HG02885 (cell line): ENCODE data around the gene PODXL2.
"Not testable (repeated sequence)": the region's sequence is repeated elsewhere in the genome, so short reads cannot be mapped to it uniquely, and the experiment has no call there.

Experiments
- ATAC-seq: cut with Tn5 transposase; IDR thresholded peaks from one replicate; pipeline ENCODE4 v1.9.1; 2021; ENCODE audit warnings: mild to moderate bottlenecking; ENCODE audit not compliant: unreplicated experiment, poor library complexity

The PODXL2 gene

DNA sequence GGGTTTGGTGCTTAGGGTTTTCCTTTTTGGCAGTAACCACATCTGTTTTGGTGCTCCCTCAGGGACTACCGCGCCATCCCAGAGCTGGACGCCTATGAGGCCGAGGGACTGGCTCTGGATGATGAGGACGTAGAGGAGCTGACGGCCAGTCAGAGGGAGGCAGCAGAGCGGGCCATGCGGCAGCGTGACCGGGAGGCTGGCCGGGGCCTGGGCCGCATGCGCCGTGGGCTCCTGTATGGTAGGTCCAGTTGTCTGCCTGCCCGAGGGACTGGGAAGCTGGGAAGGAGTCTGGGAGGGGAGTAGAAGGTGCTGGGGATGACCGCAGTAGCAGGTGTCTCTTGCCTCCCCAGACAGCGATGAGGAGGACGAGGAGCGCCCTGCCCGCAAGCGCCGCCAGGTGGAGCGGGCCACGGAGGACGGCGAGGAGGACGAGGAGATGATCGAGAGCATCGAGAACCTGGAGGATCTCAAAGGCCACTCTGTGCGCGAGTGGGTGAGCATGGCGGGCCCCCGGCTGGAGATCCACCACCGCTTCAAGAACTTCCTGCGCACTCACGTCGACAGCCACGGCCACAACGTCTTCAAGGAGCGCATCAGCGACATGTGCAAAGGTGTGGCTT, 24.3 kb upstream of the PODXL2 start:
- no peak for ATAC-seq

- ATAC-seq, result not testable (repeated sequence)
Observed at GRCh38 chr3:127605547-127605946, 23.4 kb upstream of the PODXL2 start.

DNA sequence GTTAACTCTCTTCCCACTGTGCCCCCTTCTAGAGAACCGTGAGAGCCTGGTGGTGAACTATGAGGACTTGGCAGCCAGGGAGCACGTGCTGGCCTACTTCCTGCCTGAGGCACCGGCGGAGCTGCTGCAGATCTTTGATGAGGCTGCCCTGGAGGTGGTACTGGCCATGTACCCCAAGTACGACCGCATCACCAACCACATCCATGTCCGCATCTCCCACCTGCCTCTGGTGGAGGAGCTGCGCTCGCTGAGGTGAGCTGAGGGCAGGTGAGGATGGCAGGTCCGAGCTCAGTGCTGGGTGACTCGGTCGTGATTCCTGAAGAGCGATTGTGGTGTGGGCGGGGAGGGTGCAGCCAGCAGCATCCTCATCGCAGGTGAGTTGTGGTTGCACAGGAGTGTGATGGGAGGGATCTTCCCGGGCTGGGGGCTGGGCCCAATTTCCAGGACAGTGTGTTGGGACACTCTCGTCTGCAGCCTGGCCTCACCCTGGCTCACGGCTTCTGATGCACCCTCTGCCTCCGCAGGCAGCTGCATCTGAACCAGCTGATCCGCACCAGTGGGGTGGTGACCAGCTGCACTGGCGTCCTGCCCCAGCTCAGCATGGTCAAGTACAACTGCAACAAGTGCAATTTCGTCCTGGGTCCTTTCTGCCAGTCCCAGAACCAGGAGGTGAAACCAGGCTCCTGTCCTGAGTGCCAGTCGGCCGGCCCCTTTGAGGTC, 22.7 kb upstream of the PODXL2 start:
- no peak for ATAC-seq

GRCh38 chr3:127606981-127607595, 21.9 kb upstream of the PODXL2 start:
- ATAC-seq, result no peak

- no peak for ATAC-seq
Observed at GRCh38 chr3:127607675-127608361, 21.2 kb upstream of the PODXL2 start.

- ATAC-seq, result no peak
Observed at GRCh38 chr3:127608362-127608718, 20.6 kb upstream of the PODXL2 start.

GRCh38 chr3:127610105-127610504, 18.9 kb upstream of the PODXL2 start:
- ATAC-seq, result no peak

DNA sequence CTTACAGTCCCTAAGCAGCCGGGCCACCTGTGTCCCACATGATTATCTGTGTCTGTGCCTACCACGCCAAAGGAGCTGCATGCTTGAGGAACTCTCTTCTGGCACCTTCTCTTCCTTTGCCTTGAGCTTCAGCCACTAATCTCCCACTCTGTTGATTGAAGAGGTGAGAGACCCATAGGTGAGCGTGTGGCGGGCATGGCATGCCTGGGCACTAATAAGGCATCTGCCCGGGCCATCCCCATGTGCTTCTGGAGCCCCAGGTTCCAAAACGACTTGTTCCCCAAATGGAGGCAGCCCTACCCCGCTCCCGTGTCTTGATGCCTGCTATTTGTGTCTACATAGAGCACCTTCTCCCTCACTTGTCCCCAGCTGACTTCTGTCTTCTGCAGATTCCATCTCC, 17.7 kb upstream of the PODXL2 start:
- ATAC-seq, result no peak

DNA sequence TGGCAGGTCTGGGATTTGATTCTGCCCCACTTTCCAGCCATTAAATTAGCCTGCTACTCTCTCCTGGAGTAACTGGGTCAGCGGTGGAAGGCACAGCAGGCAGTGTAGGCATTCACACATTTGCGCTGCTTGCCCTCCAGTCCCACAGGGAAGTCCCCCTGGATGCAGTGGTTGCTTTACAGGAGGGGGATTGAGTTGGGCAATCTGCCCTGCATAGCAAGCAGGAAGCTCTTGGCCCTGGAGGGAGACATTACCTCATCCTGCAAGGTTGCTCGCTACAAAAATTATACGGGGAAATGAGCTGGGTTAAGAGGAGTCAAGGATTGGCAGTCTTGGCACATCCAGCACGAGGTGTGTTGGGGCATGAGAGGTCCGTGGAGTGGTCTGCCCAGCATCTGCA, 16.0 kb upstream of the PODXL2 start:
- ATAC-seq, result no peak

- no peak for ATAC-seq
Observed at GRCh38 chr3:127613406-127613805, 15.6 kb upstream of the PODXL2 start.

GRCh38 chr3:127614928-127615589, 13.9 kb upstream of the PODXL2 start:
- no peak for ATAC-seq

- no peak for ATAC-seq
Observed at GRCh38 chr3:127615631-127616305, 13.2 kb upstream of the PODXL2 start.

DNA sequence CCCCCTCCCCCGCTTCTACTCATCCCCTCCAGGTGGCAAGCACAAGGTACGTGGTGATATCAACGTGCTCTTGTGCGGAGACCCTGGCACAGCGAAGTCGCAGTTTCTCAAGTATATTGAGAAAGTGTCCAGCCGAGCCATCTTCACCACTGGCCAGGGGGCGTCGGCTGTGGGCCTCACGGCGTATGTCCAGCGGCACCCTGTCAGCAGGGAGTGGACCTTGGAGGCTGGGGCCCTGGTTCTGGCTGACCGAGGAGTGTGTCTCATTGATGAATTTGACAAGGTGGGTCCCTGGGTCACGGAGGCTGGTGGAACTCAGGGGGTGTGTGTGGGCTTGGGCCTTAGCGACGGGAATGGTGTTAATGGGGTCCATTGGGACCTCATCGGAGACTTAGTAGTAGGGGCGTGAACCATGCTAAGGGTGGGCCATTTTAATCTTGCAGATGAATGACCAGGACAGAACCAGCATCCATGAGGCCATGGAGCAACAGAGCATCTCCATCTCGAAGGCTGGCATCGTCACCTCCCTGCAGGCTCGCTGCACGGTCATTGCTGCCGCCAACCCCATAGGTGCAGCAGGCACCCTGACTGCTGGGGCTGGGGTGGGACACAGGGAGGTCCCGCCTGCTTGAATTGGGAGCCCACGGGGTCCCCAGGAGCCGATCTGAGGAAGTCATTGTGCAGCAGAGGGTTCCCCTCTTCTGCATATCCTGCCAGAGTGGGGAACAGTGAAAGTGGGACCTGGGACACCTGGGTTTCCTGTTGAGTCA, 12.0 kb upstream of the PODXL2 start:
- ATAC-seq, result no peak

GRCh38 chr3:127618891-127619290, 10.1 kb upstream of the PODXL2 start:
- ATAC-seq, result no peak

DNA sequence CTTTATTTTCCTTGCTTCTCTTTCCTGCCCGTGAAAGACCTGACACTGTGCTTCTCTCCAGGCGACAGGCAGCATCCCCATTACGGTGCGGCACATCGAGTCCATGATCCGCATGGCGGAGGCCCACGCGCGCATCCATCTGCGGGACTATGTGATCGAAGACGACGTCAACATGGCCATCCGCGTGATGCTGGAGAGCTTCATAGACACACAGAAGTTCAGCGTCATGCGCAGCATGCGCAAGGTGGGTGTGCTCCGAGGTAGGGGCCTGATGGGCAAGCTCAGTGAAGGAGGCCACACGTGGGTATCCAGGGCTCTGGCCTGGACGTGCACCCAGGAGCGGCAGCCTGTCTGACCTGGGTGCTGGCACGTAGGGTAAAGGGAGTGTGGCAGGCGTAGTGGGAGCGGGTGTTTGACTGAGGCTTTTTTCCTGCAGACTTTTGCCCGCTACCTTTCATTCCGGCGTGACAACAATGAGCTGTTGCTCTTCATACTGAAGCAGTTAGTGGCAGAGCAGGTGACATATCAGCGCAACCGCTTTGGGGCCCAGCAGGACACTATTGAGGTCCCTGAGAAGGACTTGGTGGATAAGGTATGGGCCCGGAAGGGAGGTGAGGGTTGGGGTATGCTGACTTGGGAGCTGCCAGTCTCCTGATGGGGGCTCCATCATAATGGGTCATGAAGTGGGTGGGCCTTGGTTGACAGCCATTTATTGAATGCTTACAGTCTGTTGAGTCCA, 8.2 kb upstream of the PODXL2 start:
- ATAC-seq, result no peak

- no peak for ATAC-seq
Observed at GRCh38 chr3:127622031-127622430, 7.0 kb upstream of the PODXL2 start.

DNA sequence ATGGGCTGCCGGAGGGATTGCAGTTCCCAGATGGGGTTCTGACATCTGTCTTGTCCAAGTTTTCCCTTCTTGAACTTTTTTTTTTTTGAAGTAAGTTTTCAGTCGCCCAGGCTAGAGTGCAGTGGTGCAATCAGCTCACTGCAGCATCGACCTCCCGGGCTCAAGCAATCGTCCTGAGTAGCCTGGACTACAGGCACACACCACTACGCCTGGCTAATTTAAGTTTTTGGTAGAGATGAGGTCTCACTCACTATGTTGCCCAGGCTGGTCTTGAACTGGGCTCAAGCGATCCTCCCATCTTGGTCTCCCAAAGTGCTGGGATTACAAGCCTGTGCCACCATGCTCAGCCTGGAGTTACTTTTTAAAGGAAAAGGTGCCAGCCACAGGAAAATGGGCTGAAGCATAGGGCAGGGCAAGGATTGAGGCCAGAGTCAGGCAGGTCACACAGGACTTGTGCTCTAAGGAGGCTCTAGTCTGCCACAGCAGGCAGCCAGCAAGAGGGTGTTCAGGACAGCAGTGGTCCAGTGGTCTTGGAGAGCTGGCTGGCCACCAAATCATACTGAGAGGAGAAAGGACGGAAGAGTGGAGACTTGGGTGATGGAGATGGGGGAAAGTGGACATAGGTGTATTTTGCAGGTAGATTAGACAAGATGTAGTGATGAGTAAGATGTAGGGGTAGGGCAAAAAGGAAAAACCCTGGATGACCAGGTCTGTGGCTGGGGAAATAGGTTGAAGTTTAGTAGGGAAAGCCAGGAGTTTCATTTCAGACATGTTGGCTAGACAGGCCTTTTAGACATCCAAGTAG, 6.0 kb upstream of the PODXL2 start:
- ATAC-seq, result no peak

GRCh38 chr3:127624063-127624462, 4.9 kb upstream of the PODXL2 start:
- ATAC-seq, result no peak
